Stimulated activated CD8-positive, alpha-beta memory T cell treated with anti-CD3 and anti-CD28 coated beads, Interleukin-15, amount 100 ng/mL, for 24 hours (primary cell): Measurements from ENCODE around the gene ZFAND2B.
A peak's percentile ranks its signal among the peaks of the same experiment; 100 is the strongest.

Experiments
- DNase-seq: peaks from one replicate; pipeline ENCODE4 v3.0.0-alpha.2; 2020; ENCODE audit warnings: low read depth

ZFAND2B gene

GRCh38 chr2:219220652-219221402 lies 14.2 kb downstream of the ZFAND2B start:
- DNase-seq = no peak

GRCh38 chr2:219221957-219222518 lies 15.5 kb downstream of the ZFAND2B start:
- DNase-seq = no peak

GRCh38 chr2:219223831-219224610 lies 17.4 kb downstream of the ZFAND2B start:
- DNase-seq = no peak

- no peak for DNase-seq
These were observed 18.8 kb downstream of the ZFAND2B start for GRCh38 chr2:219225350-219225749.

GRCh38 chr2:219228041-219228910 lies 21.7 kb downstream of the ZFAND2B start:
- no peak for DNase-seq

GRCh38 chr2:219228911-219229304 lies 22.3 kb downstream of the ZFAND2B start:
- no peak for DNase-seq

GRCh38 chr2:219229305-219230058 lies 22.9 kb downstream of the ZFAND2B start, which contains the start of the genes ANKZF1 and ATG9A:
ANKZF1 (plus strand) TSS chr2:219229806; CDS start chr2:219230258, 452 bp downstream.
ATG9A (minus strand) TSS chr2:219229636; CDS start chr2:219228024, 1,612 bp downstream.
- DNase-seq = peak; percentile 86

- no peak for DNase-seq
These were observed 23.5 kb downstream of the ZFAND2B start for GRCh38 chr2:219230059-219230540.

GRCh38 chr2:219234331-219234730 lies 27.7 kb downstream of the ZFAND2B start:
- no peak for DNase-seq

GRCh38 chr2:219243291-219243761 lies 36.7 kb downstream of the ZFAND2B start:
- DNase-seq = no peak

- no peak for DNase-seq
These were observed 38.2 kb downstream of the ZFAND2B start for GRCh38 chr2:219244789-219245147.

- DNase-seq = peak; percentile 95
These were observed 38.7 kb downstream of the ZFAND2B start, which contains the start of the genes GLB1L and STK16 for GRCh38 chr2:219245148-219245898. GLB1L (minus strand) TSS chr2:219245444; CDS start chr2:219243573, 1,871 bp downstream. STK16 (plus strand) TSS chr2:219245479; CDS start chr2:219246000, 521 bp downstream.

- DNase-seq = no peak
These were observed 39.3 kb downstream of the ZFAND2B start for GRCh38 chr2:219245899-219246230.

GRCh38 chr2:219246559-219246958 lies 40.0 kb downstream of the ZFAND2B start:
- DNase-seq = no peak

GRCh38 chr2:219247678-219248642 lies 41.4 kb downstream of the ZFAND2B start:
- no peak for DNase-seq

GRCh38 chr2:219248845-219249202 lies 42.2 kb downstream of the ZFAND2B start:
- no peak for DNase-seq

- no peak for DNase-seq
These were observed 42.8 kb downstream of the ZFAND2B start for GRCh38 chr2:219249203-219249980.
